ENCODE results near the gene LONP1. TPM values are rescaled to one million over a fixed set of nuclear protein-coding genes. Genes with fewer than 3 reads are reported as not detected.

The LONP1 gene
- total RNA-seq, 1 experiment from 2014 or later = 113 TPM

DNA sequence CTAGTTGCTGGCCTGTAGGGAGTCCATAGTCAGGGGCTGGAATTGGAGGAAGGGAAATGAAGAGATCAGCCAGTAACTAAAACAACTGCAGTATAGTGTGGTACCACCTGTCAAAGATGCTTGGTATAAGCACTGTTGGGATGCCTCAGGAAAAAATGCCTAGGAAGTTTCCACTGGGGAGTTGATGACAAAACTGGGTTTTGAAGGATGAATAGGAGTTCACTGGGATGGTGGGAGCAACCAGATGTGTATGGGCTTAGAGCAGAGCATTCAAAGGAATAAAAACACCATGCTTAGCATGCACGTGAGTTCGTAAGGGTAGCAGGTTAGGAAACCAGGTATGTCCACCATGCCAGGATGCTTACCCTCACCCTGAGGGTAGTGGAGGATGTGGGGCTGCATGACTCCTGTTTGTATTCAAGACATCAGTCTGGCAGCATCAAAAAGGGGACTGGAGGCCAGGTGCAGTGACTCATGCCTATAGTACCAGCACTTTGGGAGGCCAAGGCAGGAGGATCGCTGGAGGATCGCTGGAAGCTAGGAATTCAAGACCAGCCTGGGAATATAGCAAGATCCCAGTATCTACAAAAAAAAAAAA is 7.6 kb upstream of the LONP1 start:
- H3K27ac ChIP-seq (ENCODE audit: insufficient read length, low read depth, low read length) = no peak overlapping the region
- H4K8ac ChIP-seq (replicated peaks; ENCODE audit: insufficient read length, low read depth, low read length) = no peak overlapping the region
- no peaks in the 10 kb centered on the region for H3K4me1 Mint-ChIP-seq
- H2BK12ac ChIP-seq (ENCODE audit: insufficient read length, low read depth, low read length) = no peak overlapping the region
- DNase-seq = no peak
- no peak overlapping the region for H3K18ac ChIP-seq (ENCODE audit: insufficient read length, low read depth, low read length)
- H2BK5ac ChIP-seq (ENCODE audit: insufficient read length, low read length) = no peak overlapping the region
- no peak overlapping the region for H4K91ac ChIP-seq (ENCODE audit: insufficient read length, low read depth, low read length)
- H2AFZ ChIP-seq (ENCODE audit: low read length) = no peak overlapping the region
- no peak overlapping the region for H3K9ac ChIP-seq (ENCODE audit: extremely low read depth, insufficient read length, low read length)
- H3K79me1 ChIP-seq (ENCODE audit: insufficient read depth, low read depth, low read length, poor library complexity, severe bottlenecking) = no peaks in the 10 kb centered on the region
- H3K9me3 Mint-ChIP-seq = peaks cover 0 to 8% of the 10 kb centered on the region in 2 experiments; a peak in 3 of 5 replicates
- H3K9me3 ChIP-seq (ENCODE audit: control insufficient read depth, low read depth, low read length) = no peaks in the 10 kb centered on the region
- no peaks in the 10 kb centered on the region for H3K27me3 ChIP-seq (ENCODE audit: insufficient read depth, low read length)
- H3K4ac ChIP-seq (ENCODE audit: low read depth, low read length) = no peak overlapping the region
- no peaks in the 10 kb centered on the region for H4K20me1 ChIP-seq (ENCODE audit: control insufficient read depth, insufficient read depth, insufficient read length)
- H3K23ac ChIP-seq (ENCODE audit: insufficient read length, low read depth, low read length) = no peak overlapping the region
- H2BK20ac ChIP-seq (ENCODE audit: low read depth, low read length, poor library complexity, severe bottlenecking) = no peak overlapping the region
- H3K4me1 ChIP-seq (ENCODE audit: insufficient read depth, low read length) = no peaks in the 10 kb centered on the region
- no peaks in the 10 kb centered on the region for H3K23me2 ChIP-seq (ENCODE audit: insufficient read length, low read depth, low read length, poor library complexity, severe bottlenecking)
- H3K27me3 Mint-ChIP-seq (ENCODE audit: low read depth) = peaks cover 14% of the 10 kb centered on the region
- H3T11ph ChIP-seq (ENCODE audit: low read length) = no peak overlapping the region
- H3K14ac ChIP-seq (ENCODE audit: insufficient read depth, low read length) = no peak overlapping the region
- H2BK15ac ChIP-seq (ENCODE audit: low read depth, low read length) = no peak overlapping the region
- TF ChIP-seq, protein P1, sequence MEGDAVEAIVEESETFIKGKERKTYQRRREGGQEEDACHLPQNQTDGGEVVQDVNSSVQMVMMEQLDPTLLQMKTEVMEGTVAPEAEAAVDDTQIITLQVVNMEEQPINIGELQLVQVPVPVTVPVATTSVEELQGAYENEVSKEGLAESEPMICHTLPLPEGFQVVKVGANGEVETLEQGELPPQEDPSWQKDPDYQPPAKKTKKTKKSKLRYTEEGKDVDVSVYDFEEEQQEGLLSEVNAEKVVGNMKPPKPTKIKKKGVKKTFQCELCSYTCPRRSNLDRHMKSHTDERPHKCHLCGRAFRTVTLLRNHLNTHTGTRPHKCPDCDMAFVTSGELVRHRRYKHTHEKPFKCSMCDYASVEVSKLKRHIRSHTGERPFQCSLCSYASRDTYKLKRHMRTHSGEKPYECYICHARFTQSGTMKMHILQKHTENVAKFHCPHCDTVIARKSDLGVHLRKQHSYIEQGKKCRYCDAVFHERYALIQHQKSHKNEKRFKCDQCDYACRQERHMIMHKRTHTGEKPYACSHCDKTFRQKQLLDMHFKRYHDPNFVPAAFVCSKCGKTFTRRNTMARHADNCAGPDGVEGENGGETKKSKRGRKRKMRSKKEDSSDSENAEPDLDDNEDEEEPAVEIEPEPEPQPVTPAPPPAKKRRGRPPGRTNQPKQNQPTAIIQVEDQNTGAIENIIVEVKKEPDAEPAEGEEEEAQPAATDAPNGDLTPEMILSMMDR (conservative IDR thresholded peaks at IDR 0.05) = no peak
- no peaks in the 10 kb centered on the region; a peak in 1 of 7 replicates for H3K36me3 Mint-ChIP-seq (ENCODE audit: insufficient read depth in 1 of 3, low read depth in 3 of 3)
- no peak overlapping the region for H2AK5ac ChIP-seq (ENCODE audit: insufficient read length, low read length)
- H2BK120ac ChIP-seq (ENCODE audit: low read depth, low read length, poor library complexity, severe bottlenecking) = no peak overlapping the region
- H4K5ac ChIP-seq (ENCODE audit: insufficient read length, low read depth, low read length) = no peak overlapping the region
- no peak overlapping the region for H3K4me3 Mint-ChIP-seq
- no peak overlapping the region for H3K56ac ChIP-seq (ENCODE audit: insufficient read length, low read depth, low read length)
- no peaks in the 10 kb centered on the region for H3K79me2 ChIP-seq (ENCODE audit: insufficient read depth, low read length)
- H3K4me2 ChIP-seq (ENCODE audit: insufficient read depth, insufficient read length, low read length) = no peak overlapping the region
- WGBS (ENCODE audit: extremely low coverage, insufficient read length, low lambda C conversion rate) = no CpG with 5 or more reads among the region's 4 CpGs
- H3K27ac Mint-ChIP-seq = no peak overlapping the region
